GM19455 (cell line): ENCODE measurements around the gene CBLIF.
"Not testable (repeated sequence)": the region's sequence is repeated elsewhere in the genome, so short reads cannot be mapped to it uniquely, and the experiment has no call there.

Source experiments
- ATAC-seq: cut with Tn5 transposase; IDR thresholded peaks from one replicate; pipeline ENCODE4 v1.9.1; 2021; ENCODE audit not compliant: unreplicated experiment

CBLIF gene

DNA sequence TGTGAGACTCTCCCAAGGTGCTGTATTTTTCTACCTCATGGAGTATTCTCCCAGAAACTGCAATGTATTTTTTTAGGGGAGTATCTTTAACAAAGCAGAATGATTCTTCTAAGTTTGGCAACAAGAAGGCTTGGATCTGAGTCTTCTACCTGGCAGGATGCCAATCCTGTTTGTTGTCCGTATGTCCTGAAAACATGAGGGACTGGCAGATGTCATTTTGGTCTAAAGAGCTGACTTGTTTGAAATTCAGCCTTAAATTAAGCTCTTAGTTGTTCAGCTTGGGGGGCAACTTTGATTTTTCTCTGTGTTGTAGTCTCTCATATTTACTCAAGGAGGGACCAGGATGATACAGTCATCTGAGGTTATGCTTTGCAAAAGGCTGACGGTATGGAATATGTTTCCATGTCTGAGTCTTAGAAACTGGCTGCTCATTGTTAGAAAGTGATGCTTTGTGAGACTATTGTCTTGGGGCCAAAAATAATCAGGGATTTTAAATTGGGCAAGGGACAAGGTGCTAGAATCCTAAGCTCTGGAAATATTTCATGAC lies 44.1 kb downstream of the CBLIF start:
- no peak for ATAC-seq

GRCh38 chr11:59800390-59801025 lies 44.8 kb downstream of the CBLIF start:
- no peak for ATAC-seq

DNA sequence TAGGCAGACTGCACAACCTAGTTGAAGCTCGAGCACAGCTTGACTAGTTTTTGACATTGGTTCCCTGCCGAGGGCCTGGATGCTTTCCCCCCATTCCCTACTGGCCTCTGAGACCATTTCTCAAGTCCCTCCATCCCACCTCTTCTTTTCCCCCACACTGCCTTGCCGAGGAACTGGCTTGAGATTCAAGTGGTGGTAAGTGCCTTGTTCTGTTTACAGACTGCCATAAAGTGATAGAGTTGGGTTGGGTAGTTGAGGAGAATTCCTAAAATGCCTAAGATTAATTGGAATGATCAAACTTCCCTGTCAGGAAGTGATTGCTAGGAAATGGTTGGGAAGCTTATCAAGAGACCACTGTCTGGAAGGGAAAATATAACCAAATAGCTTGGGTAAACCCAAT lies 50.9 kb downstream of the CBLIF start:
- no peak for ATAC-seq

- ATAC-seq: no peak
Measured at GRCh38 chr11:59792507-59792906, 52.8 kb downstream of the CBLIF start.

DNA sequence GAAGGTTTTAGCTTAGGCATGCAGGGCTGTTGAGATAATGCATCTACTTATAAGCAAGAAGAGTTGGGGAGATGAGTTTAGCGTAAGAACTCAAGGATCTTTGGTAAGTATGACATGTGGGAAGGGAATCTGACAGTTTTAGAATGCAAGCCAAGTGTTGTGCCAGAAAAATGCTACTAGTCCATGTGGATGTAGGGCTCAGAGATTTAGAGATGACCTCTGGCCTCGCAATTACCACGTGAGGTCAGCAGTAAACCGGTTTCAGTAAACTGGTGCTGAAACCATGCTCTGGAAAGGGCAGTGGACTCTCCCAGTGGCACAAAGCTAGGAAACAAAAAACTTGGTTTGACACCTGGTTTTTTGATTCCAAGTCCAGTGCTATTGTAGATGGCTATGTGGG lies 53.7 kb downstream of the CBLIF start:
- ATAC-seq: no peak

DNA sequence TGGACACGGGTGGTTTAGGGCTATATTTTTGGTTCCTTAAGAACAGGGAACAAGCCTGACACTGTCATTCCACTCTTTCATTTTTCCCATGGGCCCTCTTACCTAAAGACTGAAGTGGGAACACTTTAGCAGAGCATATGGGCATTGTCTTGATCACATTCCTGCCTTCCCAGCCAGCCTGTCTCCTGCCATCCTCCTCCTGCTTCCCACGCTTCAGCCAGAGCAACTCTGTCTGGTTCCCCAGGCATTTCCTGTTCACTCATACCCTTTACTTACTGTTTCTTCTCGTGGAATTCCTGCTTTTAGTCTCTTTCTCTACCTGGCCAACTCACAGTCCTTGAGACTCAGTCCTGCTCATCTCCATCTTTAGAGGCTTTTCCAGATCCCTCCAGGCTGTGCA lies 57.5 kb downstream of the CBLIF start:
- no peak for ATAC-seq

- ATAC-seq: no peak
Measured at GRCh38 chr11:59787255-59787588, 58.1 kb downstream of the CBLIF start.

- ATAC-seq: no peak
Measured at GRCh38 chr11:59785818-59786217, 59.5 kb downstream of the CBLIF start.

DNA sequence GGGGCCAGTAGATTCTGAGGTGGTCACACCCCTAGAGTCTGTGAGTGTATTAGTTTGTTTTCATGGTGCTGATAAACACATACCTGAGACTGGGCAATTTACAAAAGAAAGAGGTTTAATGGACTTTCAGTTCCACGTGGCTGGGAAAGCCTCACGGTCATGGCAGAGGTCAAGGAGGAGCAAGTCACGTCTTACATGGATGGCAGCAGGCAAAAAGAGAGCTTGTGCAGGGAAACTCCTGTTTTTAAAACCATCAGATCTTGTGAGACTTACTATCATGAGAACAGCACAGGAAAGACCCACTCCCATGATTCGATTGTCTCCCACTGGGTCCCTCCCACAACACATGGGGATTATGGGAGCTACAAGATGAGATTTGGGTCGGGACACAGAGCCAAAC lies 60.9 kb downstream of the CBLIF start:
- not testable (repeated sequence) for ATAC-seq

- no peak for ATAC-seq
Measured at GRCh38 chr11:59783632-59784090, 61.6 kb downstream of the CBLIF start.

- no peak for ATAC-seq
Measured at GRCh38 chr11:59782080-59782479, 63.2 kb downstream of the CBLIF start.

DNA sequence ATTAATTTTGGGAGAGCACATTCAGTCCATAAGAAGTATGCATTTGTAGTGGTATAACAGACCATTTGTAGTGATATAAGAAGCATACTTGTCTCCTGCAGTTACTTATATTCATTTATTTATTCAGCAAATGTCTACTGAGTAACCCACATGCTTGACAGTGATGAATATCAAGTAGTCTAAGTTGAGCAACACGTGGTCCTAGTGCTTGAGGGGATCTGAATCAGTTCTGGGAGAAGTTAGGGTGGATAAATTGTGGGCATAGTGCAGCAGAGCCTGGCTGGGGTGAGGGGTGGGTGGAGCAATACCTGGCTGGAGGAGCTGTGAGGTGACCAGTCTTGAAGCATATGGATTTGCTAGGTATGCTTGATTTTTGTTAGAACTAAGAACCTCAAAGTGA lies 65.8 kb downstream of the CBLIF start:
- ATAC-seq: no peak
